DOHH2 (cell line): ENCODE results near the gene YIPF2.

Source experiments
- CTCF ChIP-seq: fragments of 200-600 bp; sonication (generic); IDR thresholded peaks from one replicate; pipeline ENCODE4 v1.5.1; 2014; ENCODE audit warnings: antibody characterized with exemption, mild to moderate bottlenecking, low read depth, low read length; ENCODE audit not compliant: poor library complexity, severe bottlenecking
- EZH2phosphoT487 ChIP-seq: fragments of 200-600 bp; sonication (generic); IDR thresholded peaks from 2 replicates; pipeline ENCODE4 v1.6.1; 2017; ENCODE audit warnings: borderline replicate concordance, mild to moderate bottlenecking, antibody characterized with exemption, low read length, moderate library complexity, mixed read lengths

GRCh38 chr19:10977742-10978092 lies 49.3 kb upstream of the YIPF2 start:
- TF ChIP-seq CTCF (no peak), EZH2phosphoT487 (no peak)
